Activated CD4-positive, alpha-beta T cell treated with anti-CD3 and anti-CD28 coated beads, Interleukin-2, amount 10 ng/mL, durations not matched to agents 24 days and 14 days (primary cell): ENCODE results near the gene HHAT. TPM values are rescaled to one million over a fixed set of nuclear protein-coding genes. Genes with fewer than 3 reads are reported as not detected.

ENCODE experiments used
- DNase-seq: peaks from one replicate; pipeline ENCODE4 v3.0.0; 2022
- H3K27ac Mint-ChIP-seq: one replicate; pipeline ENCODE4 v1.8.0; 2022; ENCODE audit warnings: mild to moderate bottlenecking, mixed read lengths
- H3K27me3 Mint-ChIP-seq: one replicate; pipeline ENCODE4 v1.8.0; 2022; ENCODE audit warnings: mixed read lengths
- H3K36me3 Mint-ChIP-seq: one replicate; pipeline ENCODE4 v1.8.0; 2022; ENCODE audit warnings: low read depth, mild to moderate bottlenecking, mixed read lengths
- H3K4me1 Mint-ChIP-seq: one replicate; pipeline ENCODE4 v1.8.0; 2021; ENCODE audit warnings: mixed read lengths
- H3K4me3 Mint-ChIP-seq: one replicate; pipeline ENCODE4 v1.8.0; 2022; ENCODE audit warnings: mild to moderate bottlenecking, moderate library complexity, mixed read lengths
- H3K9me3 Mint-ChIP-seq: one replicate; pipeline ENCODE4 v1.8.0; 2021; ENCODE audit warnings: mixed read lengths
- intact Hi-C: fragments of 100-400 bp; cut with micrococcal nuclease; formaldehyde crosslinking; loops from one replicate; pipeline ENCODE4 v1.15.1; 2023
- total RNA-seq: library from RNA; stranded (reverse); gene quantifications from 2 replicates; pipeline ENCODE4 v1.2.3, GENCODE V29; 2022

Gene HHAT
- total RNA-seq, 1 donor from 2014 or later: 0.47 TPM

DNA sequence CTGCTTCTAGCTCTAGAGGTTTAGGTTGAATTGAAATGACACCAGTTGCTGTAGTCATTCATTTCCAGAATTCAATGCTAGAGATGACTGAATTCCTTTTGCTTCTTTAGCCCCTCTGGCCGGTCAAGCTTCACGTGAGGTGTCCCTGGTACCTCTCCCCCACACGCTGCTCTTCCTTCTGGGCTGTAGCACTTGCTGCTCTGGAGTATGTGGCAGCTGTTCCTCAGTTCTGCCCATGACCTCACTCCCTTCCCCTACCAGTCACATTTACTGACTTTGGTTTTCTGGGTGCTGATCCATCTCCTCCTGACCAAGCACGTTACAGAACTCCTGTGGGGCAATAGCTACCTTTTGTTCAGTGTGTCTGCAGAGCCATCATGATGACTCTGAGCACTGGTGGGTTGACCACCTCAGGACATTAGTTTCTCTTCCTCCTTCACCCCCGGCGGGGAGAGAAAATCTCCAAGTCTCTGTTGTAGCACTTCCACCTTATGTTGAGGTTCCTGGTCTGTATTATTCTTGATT, 128.1 kb downstream of the HHAT start:
- Mint-ChIP-seq H3K27me3 (peaks cover 24% of the 10 kb centered on the region), H3K36me3 (no peaks in the 10 kb centered on the region), H3K9me3 (peaks cover 4% of the 10 kb centered on the region), H3K4me1 (peaks cover 8% of the 10 kb centered on the region), H3K4me3 (no peak overlapping the region), H3K27ac (no peak overlapping the region)
- intact Hi-C loops: no loop called here
- DNase-seq: no peak

DNA sequence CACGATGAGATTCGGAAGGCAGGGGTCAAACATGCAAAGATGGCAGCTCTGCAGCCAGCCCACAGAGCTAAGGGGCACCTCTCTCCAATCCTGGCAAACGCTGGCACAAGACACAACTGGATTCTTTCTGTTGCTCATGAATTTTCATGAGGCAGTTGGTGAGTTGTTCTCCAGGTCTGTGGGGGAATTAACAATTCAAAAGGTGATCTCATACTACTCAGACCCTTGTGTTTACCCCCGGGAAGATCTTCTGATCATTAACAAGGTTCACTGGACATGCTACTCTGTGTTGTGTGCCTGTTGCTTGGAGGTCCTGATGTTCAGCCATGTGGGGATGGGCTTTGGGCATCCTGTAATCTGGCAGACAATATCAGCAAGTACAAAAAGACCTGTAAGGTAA, 128.9 kb downstream of the HHAT start:
- Mint-ChIP-seq H3K4me3 (no peak overlapping the region), H3K4me1 (peaks cover 8% of the 10 kb centered on the region), H3K27ac (no peak overlapping the region), H3K9me3 (peaks cover 4% of the 10 kb centered on the region), H3K36me3 (no peaks in the 10 kb centered on the region), H3K27me3 (peaks cover 23% of the 10 kb centered on the region)
- no peak for DNase-seq
- intact Hi-C loops: no loop called here

DNA sequence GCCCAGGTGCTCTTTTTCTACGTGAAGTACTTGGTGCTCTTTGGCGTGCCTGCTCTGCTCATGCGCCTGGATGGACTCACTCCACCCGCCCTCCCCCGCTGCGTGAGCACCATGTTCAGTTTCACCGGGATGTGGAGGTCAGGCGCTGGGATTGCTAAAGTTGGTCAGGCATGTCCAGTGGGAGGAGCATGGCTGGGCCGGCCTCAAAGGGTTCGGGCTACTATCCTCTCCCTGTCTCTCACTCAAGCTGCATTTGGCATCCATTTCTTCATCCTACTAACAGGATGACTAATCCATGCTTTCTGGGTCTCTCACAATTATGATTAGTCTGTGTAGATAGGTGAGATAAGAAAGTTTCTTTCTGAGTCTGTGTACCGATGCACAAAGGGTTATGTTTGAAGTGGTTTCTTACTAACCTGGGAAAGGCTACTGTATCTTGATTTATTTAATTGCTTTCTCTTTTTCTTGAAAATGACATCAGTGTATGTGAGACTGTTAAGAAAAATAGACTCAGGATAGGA, 135.9 kb downstream of the HHAT start:
- Mint-ChIP-seq H3K4me1 (peaks cover 12% of the 10 kb centered on the region), H3K27ac (no peak overlapping the region), H3K27me3 (peaks cover 7% of the 10 kb centered on the region), H3K4me3 (no peak overlapping the region), H3K36me3 (no peaks in the 10 kb centered on the region), H3K9me3 (peaks cover 4% of the 10 kb centered on the region)
- DNase-seq: no peak
- intact Hi-C loops: loop anchor here (1.0 kb wide), 2 partner anchors 18 to 670 kb away; partner anchors contain the start of gene KCNH1

DNA sequence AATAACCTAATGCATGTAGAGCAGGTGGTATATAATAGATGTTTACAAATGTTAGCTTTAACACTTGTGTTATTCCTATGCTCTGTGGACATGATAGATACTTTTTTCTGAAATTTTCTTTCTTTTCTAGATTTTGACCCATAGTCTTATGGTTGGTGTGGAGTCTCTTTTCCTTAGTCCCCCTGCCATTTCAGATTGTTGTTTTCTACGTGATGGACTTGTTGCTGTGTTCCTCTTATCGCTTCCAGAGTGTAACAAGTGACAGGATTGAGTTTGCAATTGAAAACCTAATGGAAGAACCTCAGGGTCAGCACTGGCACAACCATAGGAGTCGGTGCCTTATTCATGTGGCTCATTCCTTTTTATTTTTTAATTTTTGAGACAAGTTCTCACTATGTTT, 136.4 kb downstream of the HHAT start:
- Mint-ChIP-seq H3K27me3 (peaks cover 8% of the 10 kb centered on the region), H3K4me3 (no peak overlapping the region), H3K4me1 (peaks cover 12% of the 10 kb centered on the region), H3K9me3 (no peaks in the 10 kb centered on the region), H3K36me3 (no peaks in the 10 kb centered on the region), H3K27ac (no peak overlapping the region)
- intact Hi-C loops: no loop called here
- no peak for DNase-seq

DNA sequence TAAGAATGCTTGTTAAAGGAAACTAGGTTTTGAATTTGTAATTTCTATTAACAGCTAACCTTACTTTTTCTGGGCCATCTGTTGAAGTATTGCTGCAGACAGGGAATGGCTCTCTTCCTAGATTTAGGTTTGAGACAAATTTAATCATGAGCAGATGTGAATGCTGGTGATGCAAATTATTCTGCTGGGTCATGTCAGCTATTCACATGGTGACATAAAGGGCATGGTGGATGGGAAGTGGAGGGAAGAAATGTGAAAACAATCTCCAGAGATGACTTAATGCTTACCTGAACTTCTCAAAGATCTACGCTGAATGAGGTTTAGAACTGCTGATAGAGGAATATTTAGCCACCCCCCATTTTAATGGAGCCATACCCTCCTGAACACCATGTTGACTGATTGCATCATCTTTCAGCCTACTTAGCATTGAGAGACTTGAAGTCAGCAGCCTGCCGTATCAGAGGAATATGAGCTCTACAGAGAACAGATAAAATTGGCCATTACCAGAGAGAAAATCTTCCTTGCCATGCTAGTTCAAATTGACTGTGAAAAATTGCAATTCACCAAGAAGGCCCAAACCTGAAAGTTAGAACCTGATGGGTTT, 138.8 kb downstream of the HHAT start:
- no peak overlapping the region for H3K4me3 Mint-ChIP-seq
- no peaks in the 10 kb centered on the region for H3K9me3 Mint-ChIP-seq
- peaks cover 12% of the 10 kb centered on the region for H3K4me1 Mint-ChIP-seq
- intact Hi-C loops: no loop called here
- H3K36me3 Mint-ChIP-seq: no peaks in the 10 kb centered on the region
- peaks cover 9% of the 10 kb centered on the region for H3K27me3 Mint-ChIP-seq
- H3K27ac Mint-ChIP-seq: no peak overlapping the region
- no peak for DNase-seq

DNA sequence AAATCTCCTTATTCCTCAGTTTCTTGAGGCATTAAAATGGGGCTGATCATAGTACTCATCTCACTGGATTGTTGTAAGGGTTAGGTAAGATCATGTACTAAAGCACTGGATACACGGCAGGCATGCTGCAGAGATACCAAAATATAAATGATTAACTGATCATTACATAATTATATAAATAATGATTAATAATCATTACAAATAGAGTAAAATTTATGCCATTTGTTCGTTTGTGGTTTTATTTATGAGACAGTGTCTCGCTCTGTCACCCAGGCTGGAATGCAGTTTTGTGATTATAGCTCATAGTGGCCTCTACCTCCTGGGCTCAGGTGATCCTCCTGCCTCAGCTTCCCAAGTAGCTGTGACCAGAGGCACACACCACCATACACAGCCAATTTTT, 140.7 kb downstream of the HHAT start:
- H3K27ac Mint-ChIP-seq: no peak overlapping the region
- peaks cover 10% of the 10 kb centered on the region for H3K4me1 Mint-ChIP-seq
- peaks cover 9% of the 10 kb centered on the region for H3K27me3 Mint-ChIP-seq
- intact Hi-C loops: no loop called here
- H3K9me3 Mint-ChIP-seq: no peaks in the 10 kb centered on the region
- H3K36me3 Mint-ChIP-seq: no peaks in the 10 kb centered on the region
- no peak for DNase-seq
- no peak overlapping the region for H3K4me3 Mint-ChIP-seq

DNA sequence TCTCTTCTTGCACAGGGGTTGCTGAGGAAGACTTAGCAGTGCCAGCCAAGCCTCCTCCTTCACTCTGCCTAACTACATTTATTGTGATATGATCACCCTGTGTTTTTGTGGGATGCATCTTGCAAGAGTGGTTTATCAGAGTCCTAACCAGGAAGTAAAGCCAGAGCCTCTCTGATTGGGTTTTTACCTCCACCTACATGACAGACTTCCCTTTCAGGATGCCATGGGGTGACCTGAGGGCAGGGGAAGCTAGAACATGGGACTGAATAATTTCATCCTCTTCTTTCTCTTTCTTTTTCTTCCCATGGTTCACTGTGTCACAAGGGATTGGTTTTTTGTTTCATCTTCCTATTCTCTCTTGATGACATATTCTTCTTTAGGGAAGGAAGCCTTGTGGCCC, 146.6 kb downstream of the HHAT start:
- no peaks in the 10 kb centered on the region for H3K36me3 Mint-ChIP-seq
- H3K4me3 Mint-ChIP-seq: no peak overlapping the region
- no peaks in the 10 kb centered on the region for H3K4me1 Mint-ChIP-seq

DNA sequence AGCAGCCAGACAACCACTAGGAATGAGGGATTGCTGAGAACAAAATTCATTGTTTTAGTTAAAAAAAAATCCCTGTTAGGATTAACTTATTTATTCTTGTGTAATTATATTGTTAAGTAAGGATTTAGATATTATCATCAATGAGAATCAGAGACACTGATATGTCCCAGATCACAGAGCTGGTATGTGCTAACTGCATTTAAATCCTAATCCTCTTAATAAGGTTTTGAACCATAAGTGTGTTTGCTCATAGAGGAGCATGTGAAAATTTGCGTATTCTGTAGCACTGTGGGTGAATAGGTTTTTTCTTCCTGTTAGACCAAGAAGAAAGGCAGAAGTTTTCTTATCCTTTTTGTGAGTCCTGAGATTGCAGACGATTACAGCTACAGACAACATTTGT, 147.1 kb downstream of the HHAT start:
- H3K4me1 Mint-ChIP-seq: no peaks in the 10 kb centered on the region
- H3K4me3 Mint-ChIP-seq: no peak overlapping the region
- no peak overlapping the region for H3K27ac Mint-ChIP-seq
- no peaks in the 10 kb centered on the region for H3K36me3 Mint-ChIP-seq
- DNase-seq: no peak
- intact Hi-C loops: no loop called here
- no peaks in the 10 kb centered on the region for H3K9me3 Mint-ChIP-seq
- peaks cover 5% of the 10 kb centered on the region for H3K27me3 Mint-ChIP-seq

More for the DNA sequence above, 146.6 kb downstream of the HHAT start:
- Mint-ChIP-seq H3K9me3 (no peaks in the 10 kb centered on the region), H3K27me3 (peaks cover 5% of the 10 kb centered on the region), H3K27ac (no peak overlapping the region)
- no peak for DNase-seq
- intact Hi-C loops: no loop called here

DNA sequence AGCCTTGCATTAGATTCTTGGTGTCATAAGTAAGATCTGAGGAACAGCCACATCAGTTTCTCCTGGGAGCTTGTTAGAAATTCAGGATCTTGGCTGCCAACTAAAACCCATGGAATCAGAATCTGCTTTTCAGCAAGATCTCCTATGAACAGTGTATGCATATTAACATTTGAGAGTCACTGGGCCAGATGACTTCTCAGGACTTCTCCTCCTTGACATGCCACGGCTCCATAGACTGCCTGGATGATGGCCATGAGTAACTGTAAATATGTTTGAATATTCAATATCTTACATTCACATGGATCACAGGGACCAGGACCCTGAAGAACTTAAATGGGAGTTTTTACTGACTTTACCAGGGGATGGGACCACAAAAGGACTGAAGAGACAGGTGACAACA, 148.0 kb downstream of the HHAT start:
- DNase-seq: no peak
- H3K4me1 Mint-ChIP-seq: no peaks in the 10 kb centered on the region
- no peak overlapping the region for H3K27ac Mint-ChIP-seq
- no peak overlapping the region for H3K4me3 Mint-ChIP-seq
- H3K27me3 Mint-ChIP-seq: peaks cover 2% of the 10 kb centered on the region
- no peaks in the 10 kb centered on the region for H3K36me3 Mint-ChIP-seq
- no peaks in the 10 kb centered on the region for H3K9me3 Mint-ChIP-seq
- intact Hi-C loops: no loop called here

DNA sequence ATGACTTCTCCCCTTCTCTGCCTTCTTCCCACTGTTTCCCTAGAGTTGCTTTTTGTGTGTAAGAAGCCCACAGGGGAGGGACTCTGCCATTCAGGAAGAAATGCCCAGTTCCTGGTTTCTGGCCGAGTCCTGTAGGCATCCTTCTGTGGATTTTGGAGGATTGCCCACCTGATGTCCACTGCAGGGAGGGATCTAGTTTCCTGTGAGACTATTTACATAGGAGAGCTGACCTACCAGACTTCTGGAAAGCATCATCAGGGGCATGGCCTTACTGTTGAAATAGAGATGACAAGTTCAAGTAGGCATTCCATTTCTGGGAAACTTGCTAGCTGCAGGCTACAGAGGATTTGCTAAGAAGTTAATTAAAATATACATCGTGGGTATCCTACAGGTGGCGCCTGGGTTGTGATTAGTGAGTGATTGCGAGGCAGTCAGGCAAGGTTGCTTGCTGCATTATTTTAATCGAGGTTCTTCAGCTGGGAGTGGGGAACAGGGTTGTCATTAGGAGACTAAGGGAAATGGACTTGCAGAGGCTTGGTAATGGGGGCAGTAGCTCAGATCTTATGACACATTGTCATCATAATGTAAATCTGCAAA, 148.7 kb downstream of the HHAT start:
- H3K4me3 Mint-ChIP-seq: no peak overlapping the region
- no peak overlapping the region for H3K27ac Mint-ChIP-seq
- intact Hi-C loops: no loop called here
- no peaks in the 10 kb centered on the region for H3K27me3 Mint-ChIP-seq
- DNase-seq: no peak
- no peaks in the 10 kb centered on the region for H3K4me1 Mint-ChIP-seq
- no peaks in the 10 kb centered on the region for H3K36me3 Mint-ChIP-seq
- H3K9me3 Mint-ChIP-seq: no peaks in the 10 kb centered on the region

DNA sequence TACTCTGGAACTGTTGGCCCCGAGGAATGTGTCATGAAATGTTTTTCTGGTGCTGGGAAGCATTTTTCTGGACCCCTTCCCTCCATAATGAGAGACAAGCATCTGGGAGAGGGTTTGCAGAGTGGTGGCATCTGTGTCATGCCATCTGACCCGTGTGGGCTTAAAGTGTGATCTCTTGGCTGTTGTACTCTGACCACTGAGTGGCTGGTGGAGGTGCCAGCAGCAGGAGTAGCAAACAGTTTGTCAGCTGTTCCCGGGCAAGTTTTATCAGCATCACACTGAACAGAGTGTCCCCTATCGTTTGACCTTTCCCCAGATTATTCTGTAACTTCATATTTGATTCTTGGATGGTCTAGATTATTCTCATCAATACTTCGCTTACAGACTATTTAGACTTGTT, 150.1 kb downstream of the HHAT start:
- Mint-ChIP-seq H3K4me1 (no peaks in the 10 kb centered on the region), H3K36me3 (no peaks in the 10 kb centered on the region), H3K27me3 (no peaks in the 10 kb centered on the region), H3K27ac (no peak overlapping the region), H3K4me3 (no peak overlapping the region), H3K9me3 (no peaks in the 10 kb centered on the region)
- no peak for DNase-seq
- intact Hi-C loops: no loop called here

DNA sequence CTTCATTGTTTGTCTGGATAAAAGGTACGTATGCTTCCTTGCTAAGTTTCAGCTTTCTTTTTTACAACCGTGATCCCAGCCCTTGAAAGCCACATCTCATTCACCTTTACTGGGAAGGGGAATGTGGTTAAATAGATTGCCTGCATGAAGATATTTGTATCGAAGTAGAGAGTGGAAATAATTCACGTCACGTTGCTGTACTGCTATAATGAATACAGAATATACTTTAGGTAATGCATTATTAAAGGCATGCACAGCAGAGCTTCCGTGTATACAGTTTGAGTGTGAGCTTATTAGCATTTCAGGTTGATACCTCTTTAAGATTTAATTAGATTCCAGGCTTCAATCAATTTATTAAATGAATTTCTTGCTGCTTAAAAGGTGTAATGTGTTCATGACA, 153.8 kb downstream of the HHAT start:
- no peaks in the 10 kb centered on the region for H3K36me3 Mint-ChIP-seq
- H3K27me3 Mint-ChIP-seq: peaks cover 2% of the 10 kb centered on the region
- peaks cover 3% of the 10 kb centered on the region for H3K4me1 Mint-ChIP-seq
- H3K9me3 Mint-ChIP-seq: no peaks in the 10 kb centered on the region
- no peak overlapping the region for H3K27ac Mint-ChIP-seq
- DNase-seq: no peak
- intact Hi-C loops: no loop called here
- no peak overlapping the region for H3K4me3 Mint-ChIP-seq

DNA sequence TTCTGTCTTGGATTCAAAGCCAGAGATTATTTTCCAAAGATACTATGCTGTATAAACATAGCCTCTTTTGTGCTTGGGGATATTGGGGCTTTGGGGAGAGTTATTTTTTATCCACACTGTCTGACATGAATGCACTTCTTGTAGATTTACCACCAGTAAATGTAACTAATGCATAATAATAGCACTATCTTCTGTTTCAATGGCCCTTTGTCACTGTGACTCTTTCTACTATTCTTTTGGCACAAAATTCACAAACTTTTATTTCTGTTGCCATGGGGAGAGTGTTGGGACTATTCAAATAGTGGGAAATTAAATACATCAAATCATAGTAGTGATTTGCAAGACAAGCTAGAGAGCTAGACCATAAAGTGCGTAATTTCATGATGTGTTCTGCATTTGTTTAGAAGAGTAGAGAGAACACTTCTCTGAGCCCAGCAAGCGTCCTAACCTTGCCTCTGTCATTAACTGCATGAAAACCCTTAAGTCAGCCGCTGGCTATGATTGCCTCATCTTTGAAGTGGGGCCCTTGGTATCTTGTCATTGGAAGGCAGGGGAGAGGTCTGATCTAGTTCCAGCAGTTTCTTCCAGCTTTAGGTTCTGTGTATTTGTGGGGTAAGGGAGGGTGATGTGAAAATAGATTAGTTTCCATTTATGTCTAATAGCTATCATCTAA, 154.4 kb downstream of the HHAT start:
- no peaks in the 10 kb centered on the region for H3K9me3 Mint-ChIP-seq
- H3K4me1 Mint-ChIP-seq: peaks cover 3% of the 10 kb centered on the region
- intact Hi-C loops: no loop called here
- H3K36me3 Mint-ChIP-seq: no peaks in the 10 kb centered on the region
- H3K27me3 Mint-ChIP-seq: peaks cover 3% of the 10 kb centered on the region
- DNase-seq: no peak
- H3K4me3 Mint-ChIP-seq: no peak overlapping the region
- no peak overlapping the region for H3K27ac Mint-ChIP-seq

DNA sequence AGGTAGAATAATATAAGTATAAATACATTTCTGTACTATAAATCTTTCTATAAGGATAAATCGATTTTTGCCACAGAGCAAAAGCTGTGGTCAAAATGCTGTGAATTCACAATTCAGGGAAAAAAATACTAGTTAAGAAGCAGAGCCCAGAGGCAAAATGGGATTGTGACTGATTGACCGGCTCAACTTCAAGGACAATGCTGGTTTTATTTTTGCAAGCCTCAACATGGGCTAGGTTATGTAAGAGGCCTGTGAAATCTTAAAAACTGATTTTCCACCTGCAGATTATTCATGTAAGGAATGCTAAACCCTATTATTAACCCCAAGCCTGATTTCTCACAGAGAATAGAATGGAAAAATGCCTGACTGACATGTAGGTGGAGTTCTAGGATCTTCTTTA, 155.1 kb downstream of the HHAT start:
- no peak overlapping the region for H3K27ac Mint-ChIP-seq
- intact Hi-C loops: no loop called here
- H3K4me3 Mint-ChIP-seq: no peak overlapping the region
- DNase-seq: no peak
- peaks cover 3% of the 10 kb centered on the region for H3K4me1 Mint-ChIP-seq
- no peaks in the 10 kb centered on the region for H3K9me3 Mint-ChIP-seq
- H3K27me3 Mint-ChIP-seq: peaks cover 5% of the 10 kb centered on the region
- no peaks in the 10 kb centered on the region for H3K36me3 Mint-ChIP-seq
